Stimulated activated CD4-positive, alpha-beta T cell treated with anti-CD3 and anti-CD28 coated beads, Interleukin-1b, Interleukin-23, amount 100 ng/mL, for 4 hours (primary cell): ENCODE results near the gene EDNRA.
A peak's percentile ranks its signal among the peaks of the same experiment; 100 is the strongest.

Experiments used
- DNase-seq, 2 donors: peaks; one replicate each; pipeline ENCODE4 v3.0.0-alpha.2; 2020; ENCODE audit warnings: low read depth in 2 of 2

The EDNRA gene

GRCh38 chr4:147589586-147589985, 108.7 kb downstream of the EDNRA start:
- DNase-seq = no peak

- DNase-seq = peak; percentile 11 to 16
Measured at GRCh38 chr4:147590249-147590920, 109.5 kb downstream of the EDNRA start.

- DNase-seq = no peak
Measured at GRCh38 chr4:147591106-147591505, 110.2 kb downstream of the EDNRA start.

GRCh38 chr4:147594107-147594506, 113.2 kb downstream of the EDNRA start:
- DNase-seq = no peak
